ENCODE results near the gene VTN.

The VTN gene

DNA sequence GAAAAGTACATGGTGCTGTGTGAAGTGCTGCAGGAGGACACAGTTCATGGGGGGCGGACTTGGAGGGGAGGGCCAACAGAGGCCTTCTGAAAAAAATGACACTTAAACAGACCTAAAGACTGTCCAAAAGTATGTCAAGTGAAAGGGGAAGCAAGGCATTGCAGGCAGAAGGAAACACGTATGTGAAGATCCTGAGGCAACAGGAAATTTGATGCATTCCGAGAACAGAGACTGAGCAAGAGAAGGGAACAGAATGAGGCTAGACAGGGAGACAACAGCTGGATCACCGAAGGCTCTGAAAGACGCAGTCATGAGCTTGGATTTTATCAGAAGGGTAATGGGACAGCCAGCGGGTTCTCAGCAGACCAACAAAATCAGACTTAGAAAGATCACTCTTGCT lies 35.9 kb downstream of the VTN start:
- TF ChIP-seq, protein P1, sequence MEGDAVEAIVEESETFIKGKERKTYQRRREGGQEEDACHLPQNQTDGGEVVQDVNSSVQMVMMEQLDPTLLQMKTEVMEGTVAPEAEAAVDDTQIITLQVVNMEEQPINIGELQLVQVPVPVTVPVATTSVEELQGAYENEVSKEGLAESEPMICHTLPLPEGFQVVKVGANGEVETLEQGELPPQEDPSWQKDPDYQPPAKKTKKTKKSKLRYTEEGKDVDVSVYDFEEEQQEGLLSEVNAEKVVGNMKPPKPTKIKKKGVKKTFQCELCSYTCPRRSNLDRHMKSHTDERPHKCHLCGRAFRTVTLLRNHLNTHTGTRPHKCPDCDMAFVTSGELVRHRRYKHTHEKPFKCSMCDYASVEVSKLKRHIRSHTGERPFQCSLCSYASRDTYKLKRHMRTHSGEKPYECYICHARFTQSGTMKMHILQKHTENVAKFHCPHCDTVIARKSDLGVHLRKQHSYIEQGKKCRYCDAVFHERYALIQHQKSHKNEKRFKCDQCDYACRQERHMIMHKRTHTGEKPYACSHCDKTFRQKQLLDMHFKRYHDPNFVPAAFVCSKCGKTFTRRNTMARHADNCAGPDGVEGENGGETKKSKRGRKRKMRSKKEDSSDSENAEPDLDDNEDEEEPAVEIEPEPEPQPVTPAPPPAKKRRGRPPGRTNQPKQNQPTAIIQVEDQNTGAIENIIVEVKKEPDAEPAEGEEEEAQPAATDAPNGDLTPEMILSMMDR (IDR thresholded peaks at IDR 0.05; ENCODE audit: control insufficient read depth, extremely low read depth, insufficient read depth) = no peak
- DNase-seq (ENCODE audit: low read depth) = no peak
- H3K4me3 ChIP-seq (ENCODE audit: low read depth, low read length) = peak overlapping the region; percentile 96

DNA sequence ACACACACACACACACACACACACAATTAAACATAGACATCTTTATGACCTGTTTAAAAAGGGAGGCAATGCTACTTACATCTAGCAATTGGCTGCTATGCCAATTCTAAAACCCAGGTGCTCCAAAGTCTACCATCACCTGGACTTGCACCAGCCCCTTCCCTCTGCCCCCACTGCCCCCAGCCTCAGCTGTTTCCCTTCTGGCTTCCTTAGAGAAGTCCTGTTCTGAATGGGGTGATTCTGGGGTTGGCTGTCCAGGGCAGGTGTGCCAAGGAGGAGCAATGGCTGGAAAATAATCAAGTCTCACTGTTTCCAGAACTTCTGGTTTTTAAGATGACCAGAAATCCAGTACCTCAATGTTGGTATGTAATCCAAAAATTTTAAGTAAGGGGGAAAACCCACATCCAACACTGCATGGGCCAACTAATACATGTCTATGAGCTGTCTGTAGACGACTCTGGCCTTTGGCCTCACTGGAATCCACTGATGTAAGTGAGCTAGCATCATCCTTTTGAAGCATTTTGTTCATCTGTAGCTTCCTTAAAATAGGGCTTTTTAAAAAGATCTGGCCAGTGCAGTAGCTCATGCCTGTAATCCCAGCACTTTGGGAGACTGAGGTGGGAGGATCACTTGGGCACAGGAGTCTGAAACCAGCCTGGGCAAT lies 36.9 kb downstream of the VTN start:
- TF ChIP-seq, protein P1 (IDR thresholded peaks at IDR 0.05; ENCODE audit: control insufficient read depth, extremely low read depth, insufficient read depth) = no peak
- DNase-seq (ENCODE audit: low read depth) = no peak

DNA sequence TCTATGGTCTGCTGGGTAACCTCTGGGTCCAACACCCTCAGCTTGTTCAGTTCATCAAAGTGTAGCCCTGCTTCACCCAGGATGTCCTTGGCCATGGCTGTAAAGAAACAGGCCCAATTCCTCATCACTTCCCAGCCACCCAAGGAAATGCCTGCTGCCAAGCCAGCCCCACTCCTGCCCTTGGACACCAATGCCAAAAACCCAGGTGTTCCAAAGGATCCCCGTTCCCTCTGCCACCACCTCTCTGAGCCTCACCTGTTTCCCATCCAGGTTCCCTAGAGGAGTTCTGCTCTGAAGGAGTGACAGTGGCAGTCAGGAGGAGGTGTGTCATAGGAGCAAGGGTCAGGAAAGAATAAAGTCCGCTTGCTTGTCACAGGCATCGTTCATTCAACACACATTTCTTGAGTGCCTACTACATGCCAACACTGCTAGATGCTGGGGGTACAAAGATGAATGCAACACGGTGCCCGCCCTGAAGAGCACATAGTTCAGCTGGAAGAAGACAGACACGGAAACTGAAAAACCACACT lies 38.2 kb downstream of the VTN start:
- TF ChIP-seq, protein P1 (IDR thresholded peaks at IDR 0.05; ENCODE audit: control insufficient read depth, extremely low read depth, insufficient read depth) = no peak
- no peak for DNase-seq (ENCODE audit: low read depth)
- no peak overlapping the region for H3K4me3 ChIP-seq (ENCODE audit: low read depth, low read length)

More for the DNA sequence above, 36.9 kb downstream of the VTN start:
- no peak overlapping the region for H3K4me3 ChIP-seq (ENCODE audit: low read depth, low read length)

DNA sequence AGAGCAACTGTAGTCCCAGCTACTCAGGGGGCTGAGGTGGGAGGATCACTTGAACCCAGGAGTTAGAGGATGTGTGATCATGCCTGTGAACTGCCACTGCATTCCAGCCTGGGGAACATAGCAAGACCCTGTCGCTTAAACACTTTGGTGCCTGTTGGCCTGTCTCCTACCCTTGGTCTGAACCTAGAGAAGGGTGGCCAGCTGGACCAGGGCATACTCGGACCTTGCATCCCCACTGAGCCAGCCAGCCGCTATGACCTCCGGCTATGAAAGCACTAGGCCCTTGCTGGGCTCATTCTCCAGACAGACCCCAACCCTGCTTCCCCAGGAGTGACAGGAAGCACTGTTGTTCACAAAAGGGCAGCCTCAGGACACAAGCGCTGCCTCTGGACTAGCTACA lies 39.4 kb downstream of the VTN start:
- DNase-seq (ENCODE audit: low read depth) = no peak
- TF ChIP-seq, protein P1 (IDR thresholded peaks at IDR 0.05; ENCODE audit: control insufficient read depth, extremely low read depth, insufficient read depth) = no peak
- no peak overlapping the region for H3K4me3 ChIP-seq (ENCODE audit: low read depth, low read length)

DNA sequence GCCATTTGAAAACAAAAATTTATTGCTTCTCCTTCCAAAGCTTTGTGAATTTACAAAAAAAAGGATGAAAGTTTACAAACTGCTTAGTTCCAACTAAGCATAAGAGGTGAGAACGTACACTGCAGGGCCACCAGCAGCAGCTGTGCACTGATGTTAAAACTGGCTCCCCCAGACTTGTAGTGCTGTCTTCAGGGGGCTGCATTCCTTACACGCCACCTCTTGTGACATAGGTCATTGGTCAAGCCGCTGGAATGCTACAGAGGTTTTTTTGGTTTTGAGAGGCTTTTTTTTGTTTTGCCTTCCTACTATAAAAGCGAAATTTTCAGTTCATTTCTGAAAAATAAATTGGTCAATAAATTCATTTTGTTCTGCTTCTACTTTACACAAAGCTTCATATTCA lies 41.8 kb downstream of the VTN start:
- H3K4me3 ChIP-seq (ENCODE audit: low read depth, low read length) = no peak overlapping the region
- TF ChIP-seq, protein P1 (IDR thresholded peaks at IDR 0.05; ENCODE audit: control insufficient read depth, extremely low read depth, insufficient read depth) = no peak
- DNase-seq (ENCODE audit: low read depth) = no peak

DNA sequence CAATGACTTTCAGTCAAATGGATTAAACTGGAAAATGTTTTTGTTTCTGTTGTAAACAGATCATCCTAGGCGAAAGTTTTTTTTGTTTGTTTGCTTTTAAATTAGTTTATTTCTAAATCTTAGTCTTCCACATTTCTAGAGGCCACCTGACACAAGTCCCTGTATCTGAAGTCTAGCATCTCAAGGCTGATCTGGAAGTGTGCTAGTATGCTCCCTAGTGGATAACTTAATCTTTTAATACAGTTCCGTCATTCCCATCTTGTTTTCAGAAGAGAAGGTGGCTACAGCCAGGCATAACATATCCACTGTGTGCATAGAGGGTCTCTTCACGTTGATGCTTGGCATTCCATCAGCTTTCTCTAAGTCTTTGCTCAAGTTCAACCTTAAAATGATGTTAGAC lies 42.4 kb downstream of the VTN start:
- H3K4me3 ChIP-seq (ENCODE audit: low read depth, low read length) = no peak overlapping the region
- TF ChIP-seq, protein P1 (IDR thresholded peaks at IDR 0.05; ENCODE audit: control insufficient read depth, extremely low read depth, insufficient read depth) = no peak
- no peak for DNase-seq (ENCODE audit: low read depth)
